K562 (cell line): Measurements from ENCODE around the gene MBD3. TPM values are rescaled to one million over a fixed set of nuclear protein-coding genes. Genes with fewer than 3 reads are reported as not detected.

Experiments used
- ATAC-seq: fragments of 200-7000 bp; cut with Tn5 transposase; 3 replicates; pipeline ENCODE4 v1.9.1; 2020; ENCODE audit warnings: moderate library complexity
- BruUV-seq: library from RNA; stranded (reverse); fragments of 400-500 nt; replicated peaks from 2 replicates; lab custom pipeline; 2021; lab: Mats Ljungman, UMichigan
- CTCF ChIA-PET: fragments of 300-600 bp; formaldehyde crosslinking; extraction: SDS; loops from one replicate; lab custom pipeline; 2021; ENCODE audit warnings: low intra/inter-chr PET ratio; lab: Yijun Ruan, JAX
- POLR2A ChIA-PET: fragments of 300-600, 350-650 bp; sonication (Branson Sonifier 250); formaldehyde crosslinking; extraction: SDS; loops from one replicate; lab custom pipeline; 2021; ENCODE audit warnings: antibody characterized with exemption, inconsistent platforms; lab: Yijun Ruan, JAX
- DNase-seq, 4 experiments: peaks; one replicate each; pipeline versions ENCODE4 v3.0.0 to v3.0.0-alpha.2; 2011 to 2018; ENCODE audit warnings: low spot score in 3 of 4, mixed read lengths in 3 of 4; ENCODE audit errors: extremely low read depth in 1 of 4
- FAIRE-seq: peaks from 2 replicates; lab custom pipeline; 2011; peaks lifted over from hg19 to GRCh38; lab: Jason Lieb, UNC
- H2AFZ ChIP-seq: 2 replicates; pipeline ENCODE4 v1.6.0; 2011; ENCODE audit warnings: low read depth, low read length, control low read depth, inconsistent platforms
- H3K27ac ChIP-seq: fragments of 200-600 bp; 3 replicates; pipeline ENCODE4 v1.8.0; 2011; ENCODE audit warnings: low read depth, mild to moderate bottlenecking, control low read depth, inconsistent platforms, low read length, moderate library complexity, mixed read lengths; ENCODE audit errors: extremely low read depth
- H3K27me3 ChIP-seq, 2 experiments: fragments of 300-600 bp in 1 of 2; 2 replicates in 1 of 2; 3 replicates in 1 of 2; pipeline versions ENCODE4 v1.6.0 to v1.8.0; 2011; ENCODE audit warnings: inconsistent platforms in 2 of 2, low read length in 2 of 2, mild to moderate bottlenecking in 1 of 2, mixed read lengths in 1 of 2, moderate library complexity in 1 of 2; ENCODE audit not compliant: control insufficient read depth in 2 of 2, insufficient read depth in 2 of 2
- H3K36me3 ChIP-seq: fragments of 300-600 bp; 3 replicates; pipeline ENCODE4 v1.8.0; 2011; ENCODE audit warnings: mild to moderate bottlenecking, low read length, inconsistent platforms; ENCODE audit not compliant: control insufficient read depth, insufficient read depth
- H3K4me1 ChIP-seq, 2 experiments: fragments of 200-600 bp in 1 of 2; replicated peaks in 1 of 2; 2 replicates in 1 of 2; 3 replicates in 1 of 2; pipeline versions ENCODE4 v1.5.1 to v1.8.0; 2011; ENCODE audit warnings: inconsistent platforms in 2 of 2, low read length in 2 of 2, mild to moderate bottlenecking in 1 of 2, mixed read lengths in 1 of 2, moderate library complexity in 1 of 2; ENCODE audit not compliant: control insufficient read depth in 2 of 2, insufficient read depth in 2 of 2
- H3K4me2 ChIP-seq: 2 replicates; pipeline ENCODE4 v1.6.1; 2011; ENCODE audit warnings: low read length, control low read depth, inconsistent platforms, mixed read lengths; ENCODE audit not compliant: insufficient read depth
- H3K4me3 ChIP-seq: fragments of 200-600 bp; sonication (generic), shearing (Covaris generic); 2 replicates; pipeline ENCODE4 v1.5.1; 2016; ENCODE audit warnings: control low read depth, inconsistent platforms
- H3K79me2 ChIP-seq: fragments of 200-600 bp; 3 replicates; pipeline ENCODE4 v1.8.0; 2011; ENCODE audit warnings: low read length, inconsistent platforms; ENCODE audit not compliant: control insufficient read depth, insufficient read depth
- H3K9ac ChIP-seq, 2 experiments: 2 replicates each; pipeline versions ENCODE4 v1.6.0 to v1.6.1; 2011; ENCODE audit warnings: low read depth in 2 of 2, low read length in 2 of 2, control low read depth in 1 of 2, inconsistent platforms in 1 of 2, mild to moderate bottlenecking in 1 of 2, mixed read lengths in 1 of 2; ENCODE audit not compliant: insufficient read depth in 1 of 2
- H3K9me1 ChIP-seq: one replicate; pipeline ENCODE4 v1.6.0; 2011; ENCODE audit warnings: inconsistent platforms, mild to moderate bottlenecking, low read length, moderate library complexity; ENCODE audit not compliant: control insufficient read depth, insufficient read depth
- H3K9me3 ChIP-seq: replicated peaks from 2 replicates; pipeline ENCODE4 v1.5.1; 2011; ENCODE audit warnings: low read depth, low read length, inconsistent platforms; ENCODE audit not compliant: control insufficient read depth, insufficient read depth
- H4K20me1 ChIP-seq: replicated peaks from 2 replicates; pipeline ENCODE4 v1.6.1; 2011; ENCODE audit warnings: low read length, inconsistent platforms, mixed read lengths; ENCODE audit not compliant: control insufficient read depth, insufficient read depth
- E2F1 ChIP-seq: sonication (generic); formaldehyde crosslinking; IDR thresholded peaks from 2 replicates; pipeline ENCODE4 v1.8.1; 2023; ENCODE audit warnings: mild to moderate bottlenecking, missing genetic modification reagents, moderate library complexity
- MED1 ChIP-seq: sonication (generic); formaldehyde crosslinking; IDR thresholded peaks from 2 replicates; pipeline ENCODE4 v1.8.1; 2023; ENCODE audit warnings: missing genetic modification reagents, borderline replicate concordance
- PKNOX1 ChIP-seq: fragments of 450-650 bp; IDR thresholded peaks from 2 replicates; pipeline ENCODE4 v1.6.1; 2016
- POLR2AphosphoS5 ChIP-seq: IDR thresholded peaks from 2 replicates; pipeline ENCODE4 v1.6.1; 2011; ENCODE audit warnings: mild to moderate bottlenecking, low read depth, low read length, moderate library complexity; ENCODE audit not compliant: control insufficient read depth, insufficient read depth
- SAFB ChIP-seq: fragments of 200-400 bp; formaldehyde crosslinking; IDR thresholded peaks from 2 replicates; pipeline ENCODE4 v1.6.1; 2017; ENCODE audit warnings: low read depth, low read length, borderline replicate concordance
- TAF7 ChIP-seq: fragments of 450-650 bp; IDR thresholded peaks from 2 replicates; pipeline ENCODE4 v1.6.1; 2016; ENCODE audit warnings: missing genetic modification characterization, missing compliant biosample characterization
- TCFL5 ChIP-seq: fragments of 250-450 bp; sonication (Bioruptor Pico); conservative IDR thresholded peaks from 2 replicates; pipeline ENCODE4 v1.6.1; 2021; ENCODE audit warnings: mild to moderate bottlenecking, moderate library complexity, matching md5 sums
- TOE1 ChIP-seq, 2 experiments: fragments of 450-650 bp in 1 of 2; sonication (generic) in 1 of 2; formaldehyde crosslinking in 1 of 2; IDR thresholded peaks; 2 replicates each; pipeline versions ENCODE4 v1.7.1 to v1.8.0; 2016 to 2022; ENCODE audit warnings: borderline replicate concordance in 2 of 2, mild to moderate bottlenecking in 2 of 2, antibody characterized with exemption in 1 of 2, inconsistent platforms in 1 of 2, low read depth in 1 of 2, missing genetic modification reagents in 1 of 2, moderate library complexity in 1 of 2
- TSC22D4 ChIP-seq: fragments of 450-650 bp; IDR thresholded peaks from 2 replicates; pipeline ENCODE4 v1.6.1; 2016; ENCODE audit warnings: missing genetic modification characterization, missing biosample characterization, control low read depth
- ZKSCAN3 ChIP-seq: fragments of 250-450 bp; sonication (Bioruptor Pico); IDR thresholded peaks from 2 replicates; pipeline ENCODE4 v1.4.0; 2020
- ZNF184 ChIP-seq: sonication (generic); formaldehyde crosslinking; IDR thresholded peaks from 2 replicates; pipeline ENCODE4 v1.5.0; 2020; ENCODE audit warnings: missing genetic modification reagents
- ZNF696 ChIP-seq: fragments of 250-450 bp; sonication (Bioruptor Pico); conservative IDR thresholded peaks from 2 replicates; pipeline ENCODE4 v1.4.0; 2020; ENCODE audit warnings: mild to moderate bottlenecking, moderate library complexity
- ZNF740 ChIP-seq, 3 experiments: fragments of 200-800 bp in 1 of 3; sonication (Bioruptor generic) in 1 of 3; sonication (generic) in 1 of 3; formaldehyde crosslinking in 1 of 3; IDR thresholded peaks; 2 replicates each; pipeline versions ENCODE4 v1.6.1 to v1.8.0; 2016 to 2022; ENCODE audit warnings: mild to moderate bottlenecking in 2 of 3, missing compliant biosample characterization in 2 of 3, missing genetic modification characterization in 2 of 3, missing genetic modification reagents in 1 of 3
- whole genome bisulfite sequencing: fragments of 100-300 bp; shearing (Covaris generic); methylation state at CpG from one replicate; pipeline ENCODE4 v1.1.6; 2016; ENCODE audit warnings: low coverage, mixed read lengths; ENCODE audit not compliant: insufficient coverage; ENCODE audit errors: missing lambda C conversion rate; 5-methylcytosine and 5-hydroxymethylcytosine counted together
- in situ Hi-C: fragments of 300-500 bp; cut with MboI; formaldehyde crosslinking; loops from 4 replicates; pipeline ENCODE4 v1.15.0; 2018; ENCODE audit warnings: inconsistent platforms, mixed read lengths
- intact Hi-C: fragments of 100-400 bp; cut with micrococcal nuclease; formaldehyde crosslinking; loops from 2 replicates; pipeline ENCODE4 v1.14.2; 2022
- polyA plus RNA-seq, 8 experiments: library from polyadenylated mRNA; depleted of rRNA in 4 of 8; stranded (reverse) in 5 of 8; unstranded in 3 of 8; fragments of >200 nt; fragmentation: Nextera tagmentation in 2 of 8; fragmentation: Illumina TruSeq in 1 of 8; extraction: Ambion mirVana in 2 of 8; extraction: Trizol in 1 of 8; gene quantifications; 2 replicates each; pipeline versions ENCODE4 v1.2.1 to v1.2.3, GENCODE V29; 2011 to 2014; ENCODE audit warnings: inconsistent platforms in 1 of 8, missing spikeins in 1 of 8
- total RNA-seq, 7 experiments: library from RNA; depleted of rRNA in 6 of 7; stranded (reverse); fragments of >200 nt in 6 of 7; fragmentation: Illumina TruSeq in 2 of 7; extraction: Trizol in 2 of 7; gene quantifications; 2 replicates each; pipeline versions ENCODE4 v1.2.1 to v1.2.3, GENCODE V29; 2011 to 2021; ENCODE audit warnings: low replicate concordance in 1 of 7

MBD3 gene
- total and polyA plus RNA-seq, 9 of the 15 experiments (the other 6 are each of a cell fraction or from before 2014, with no cell fraction given) = 0.24 to 137 (median 30.9) TPM

- no peak for TF ChIP-seq MED1
Measured at GRCh38 chr19:1591421-1592023, 1.1 kb downstream of the MBD3 start (continued).

GRCh38 chr19:1590641-1591397 lies 1.8 kb downstream of the MBD3 start:
- ChIA-PET POLR2A (interaction anchor here (0.6 to 6.6 kb wide), 9 partner anchors 10 to 1016 kb away, joined by 3 to 40 read pairs (median 3); partner anchors contain the start of gene CIRBP), CTCF (no interaction called here)
- Histone ChIP-seq H4K20me1 (0 out of 2 replicates have a peak, but pooled peaks cover 8% of the 10 kb centered on the region), H3K9me1 (no peaks in the 10 kb centered on the region), H3K9ac (peak overlapping the region; percentile 100), H3K36me3 (peaks cover 46% of the 10 kb centered on the region; the same call in 2 of the 3 replicates), H3K9me3 (no peaks in the 10 kb centered on the region), H3K27me3 (no peaks in the 10 kb centered on the region), H3K27ac (peak overlapping the region; percentile 95), H3K4me2 (peak overlapping the region; percentile 98), H3K4me3 (peak overlapping the region; percentile 92), H3K4me1 (peaks cover 15 to 40% of the 10 kb centered on the region in 2 experiments), H2AFZ (no peak overlapping the region), H3K79me2 (peaks cover 61% of the 10 kb centered on the region)
- BruUV-seq = no TSS peak
- FAIRE-seq (peak; percentile 80), DNase-seq (peak in 3 of 4 experiments; percentile 15 to 69 (median 62)), ATAC-seq (peak; percentile 80)
- 4% methylated on average over 10 of the region's 10 CpGs for WGBS
- in situ Hi-C loops = no loop called here
- intact Hi-C loops = no loop called here
- TF ChIP-seq SAFB = no peak
- no peak for TF ChIP-seq ZNF696 (CRISPR knock-in tag)
- TF ChIP-seq ZNF740 (CRISPR knock-in tag; IDR thresholded peaks at IDR 0.05) = no peak
- peak in 1 of 2 experiments; percentile 40; a peak in 1 of 4 replicates for TF ChIP-seq ZNF740 (tag; IDR thresholded peaks at IDR 0.05)
- TF ChIP-seq PKNOX1 = peak; percentile 93
- no peak for TF ChIP-seq TOE1 (IDR thresholded peaks at IDR 0.05; ENCODE audit: borderline replicate concordance)
- no peak for TF ChIP-seq TOE1 (CRISPR knock-in tag; IDR thresholded peaks at IDR 0.05; ENCODE audit: borderline replicate concordance, low read depth)
- no peak for TF ChIP-seq TCFL5
- TF ChIP-seq TSC22D4 = no peak
- no peak for TF ChIP-seq TAF7 (tag)
- no peak for TF ChIP-seq ZNF184 (CRISPR knock-in tag)
- peak; percentile 57; the same call in 1 of the 2 replicates for TF ChIP-seq POLR2AphosphoS5
- no peak for TF ChIP-seq ZKSCAN3
- TF ChIP-seq E2F1 (CRISPR knock-in tag) = no peak
